ENCODE data around the gene SMPX.

The SMPX gene

GRCh38 chrX:21741869-21742701 is 15.8 kb downstream of the SMPX start:
- Histone ChIP-seq H3K36me3 (ENCODE audit: insufficient read depth, low read length) (no peaks in the 10 kb centered on the region), H3K4me1 (ENCODE audit: insufficient read depth, low read length) (no peaks in the 10 kb centered on the region), H3K27me3 (ENCODE audit: control insufficient read depth in 1 of 2, insufficient read depth in 2 of 2, low read length in 2 of 2) (no peaks in the 10 kb centered on the region), H3K27ac (ENCODE audit: low read depth, low read length) (no peak overlapping the region), H3K9ac (ENCODE audit: low read length) (no peak overlapping the region), H3K9me3 (ENCODE audit: low read length) (no peaks in the 10 kb centered on the region), H3K4me3 (ENCODE audit: low read depth in 1 of 2, low read length in 2 of 2) (no peak overlapping the region)

DNA sequence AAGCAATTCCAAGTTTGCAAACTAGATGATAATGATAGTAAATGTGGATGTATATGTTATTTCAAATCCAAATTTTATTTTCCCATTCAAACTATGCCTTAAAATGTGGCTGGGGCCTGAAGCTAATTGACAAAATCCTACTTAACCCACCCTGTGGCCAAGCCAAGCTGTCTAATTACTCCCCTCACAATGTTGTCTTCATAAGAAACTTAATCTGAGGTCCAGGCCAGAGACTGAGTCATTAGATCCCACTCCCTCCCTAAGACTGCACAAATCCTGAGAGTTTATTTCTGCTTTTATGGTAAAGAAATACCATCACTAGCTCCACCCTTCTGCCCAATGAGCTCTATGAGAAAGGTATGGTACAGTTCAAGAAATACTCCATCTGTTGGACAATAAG is 16.6 kb downstream of the SMPX start:
- Histone ChIP-seq H3K4me1 (ENCODE audit: insufficient read depth, low read length) (no peaks in the 10 kb centered on the region), H3K9ac (ENCODE audit: low read length) (no peak overlapping the region), H3K27me3 (ENCODE audit: control insufficient read depth in 1 of 2, insufficient read depth in 2 of 2, low read length in 2 of 2) (no peaks in the 10 kb centered on the region), H3K4me3 (ENCODE audit: low read depth in 1 of 2, low read length in 2 of 2) (no peak overlapping the region), H3K9me3 (ENCODE audit: low read length) (no peaks in the 10 kb centered on the region), H3K27ac (ENCODE audit: low read depth, low read length) (no peak overlapping the region), H3K36me3 (ENCODE audit: insufficient read depth, low read length) (no peaks in the 10 kb centered on the region)

- Histone ChIP-seq H3K36me3 (ENCODE audit: insufficient read depth, low read length) (no peaks in the 10 kb centered on the region), H3K27ac (ENCODE audit: low read depth, low read length) (no peak overlapping the region), H3K4me1 (ENCODE audit: insufficient read depth, low read length) (no peaks in the 10 kb centered on the region), H3K4me3 (ENCODE audit: low read depth in 1 of 2, low read length in 2 of 2) (no peak overlapping the region), H3K9ac (ENCODE audit: low read length) (no peak overlapping the region), H3K27me3 (ENCODE audit: control insufficient read depth in 1 of 2, insufficient read depth in 2 of 2, low read length in 2 of 2) (no peaks in the 10 kb centered on the region), H3K9me3 (ENCODE audit: low read length) (no peaks in the 10 kb centered on the region)
Observed at GRCh38 chrX:21740329-21741274, 17.3 kb downstream of the SMPX start.

DNA sequence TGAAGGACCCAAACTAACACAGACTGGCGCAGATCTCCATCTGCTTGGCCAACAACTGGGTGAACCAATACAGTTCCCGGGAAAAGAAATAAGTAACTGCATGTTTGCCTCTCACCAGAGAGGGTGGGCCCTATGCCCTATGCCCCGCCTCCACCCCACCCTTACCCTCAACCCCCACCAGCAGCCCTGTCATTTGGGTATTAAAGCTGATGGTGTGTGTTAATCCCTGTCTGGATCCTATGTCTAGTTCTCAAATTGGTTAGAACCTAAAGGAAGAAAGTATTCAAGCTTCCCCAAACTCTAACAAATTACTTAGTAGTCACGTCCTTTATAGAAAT is 19.0 kb downstream of the SMPX start:
- no peak overlapping the region for H3K27ac ChIP-seq (ENCODE audit: low read depth, low read length)

GRCh38 chrX:21738210-21738949 is 19.5 kb downstream of the SMPX start:
- H3K9me3 ChIP-seq (ENCODE audit: low read length) = no peaks in the 10 kb centered on the region
- H3K27ac ChIP-seq (ENCODE audit: low read depth, low read length) = no peak overlapping the region
- H3K9ac ChIP-seq (ENCODE audit: low read length) = no peak overlapping the region
- no peaks in the 10 kb centered on the region for H3K4me1 ChIP-seq (ENCODE audit: insufficient read depth, low read length)
- peaks cover 0 to 6% of the 10 kb centered on the region in 2 donors for H3K27me3 ChIP-seq (ENCODE audit: control insufficient read depth in 1 of 2, insufficient read depth in 2 of 2, low read length in 2 of 2)
- H3K4me3 ChIP-seq (ENCODE audit: low read depth in 1 of 2, low read length in 2 of 2) = no peak overlapping the region
- H3K36me3 ChIP-seq (ENCODE audit: insufficient read depth, low read length) = no peaks in the 10 kb centered on the region

More for the DNA sequence above, 19.0 kb downstream of the SMPX start:
- Histone ChIP-seq H3K36me3 (ENCODE audit: insufficient read depth, low read length) (no peaks in the 10 kb centered on the region), H3K4me3 (ENCODE audit: low read depth in 1 of 2, low read length in 2 of 2) (no peak overlapping the region), H3K9me3 (ENCODE audit: low read length) (no peaks in the 10 kb centered on the region), H3K27me3 (ENCODE audit: control insufficient read depth in 1 of 2, insufficient read depth in 2 of 2, low read length in 2 of 2) (peaks cover 0 to 6% of the 10 kb centered on the region in 2 donors), H3K4me1 (ENCODE audit: insufficient read depth, low read length) (no peaks in the 10 kb centered on the region), H3K9ac (ENCODE audit: low read length) (no peak overlapping the region)

DNA sequence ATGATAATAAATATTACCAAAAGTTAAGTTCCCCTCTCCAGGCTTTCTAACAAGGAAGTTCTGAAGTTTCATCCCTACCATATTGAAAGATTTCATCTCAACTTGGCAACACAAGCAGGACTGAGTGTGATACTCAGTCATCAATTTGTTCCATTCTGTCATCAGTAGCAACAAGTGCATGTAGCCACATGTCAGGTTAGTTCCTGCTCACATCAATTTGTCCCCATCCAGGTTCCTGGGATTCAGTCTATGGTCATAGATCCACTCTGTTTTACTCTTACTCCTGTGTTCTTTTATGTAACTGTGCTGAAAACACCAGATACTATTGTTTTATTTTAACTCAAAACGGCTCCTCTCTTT is 22.2 kb downstream of the SMPX start:
- Histone ChIP-seq H3K27ac (ENCODE audit: low read depth, low read length) (no peak overlapping the region), H3K36me3 (ENCODE audit: insufficient read depth, low read length) (no peaks in the 10 kb centered on the region), H3K9me3 (ENCODE audit: low read length) (no peaks in the 10 kb centered on the region), H3K27me3 (ENCODE audit: control insufficient read depth in 1 of 2, insufficient read depth in 2 of 2, low read length in 2 of 2) (peaks cover 0 to 6% of the 10 kb centered on the region in 2 donors), H3K4me1 (ENCODE audit: insufficient read depth, low read length) (no peaks in the 10 kb centered on the region), H3K4me3 (ENCODE audit: low read depth in 1 of 2, low read length in 2 of 2) (no peak overlapping the region), H3K9ac (ENCODE audit: low read length) (no peak overlapping the region)

GRCh38 chrX:21735038-21735767 is 22.7 kb downstream of the SMPX start:
- H3K27ac ChIP-seq (ENCODE audit: low read depth, low read length) = no peak overlapping the region
- H3K36me3 ChIP-seq (ENCODE audit: insufficient read depth, low read length) = no peaks in the 10 kb centered on the region
- H3K4me3 ChIP-seq (ENCODE audit: low read depth in 1 of 2, low read length in 2 of 2) = no peak overlapping the region
- no peaks in the 10 kb centered on the region for H3K9me3 ChIP-seq (ENCODE audit: low read length)
- H3K4me1 ChIP-seq (ENCODE audit: insufficient read depth, low read length) = no peaks in the 10 kb centered on the region
- H3K27me3 ChIP-seq (ENCODE audit: control insufficient read depth in 1 of 2, insufficient read depth in 2 of 2, low read length in 2 of 2) = peaks cover 0 to 6% of the 10 kb centered on the region in 2 donors
- H3K9ac ChIP-seq (ENCODE audit: low read length) = no peak overlapping the region

DNA sequence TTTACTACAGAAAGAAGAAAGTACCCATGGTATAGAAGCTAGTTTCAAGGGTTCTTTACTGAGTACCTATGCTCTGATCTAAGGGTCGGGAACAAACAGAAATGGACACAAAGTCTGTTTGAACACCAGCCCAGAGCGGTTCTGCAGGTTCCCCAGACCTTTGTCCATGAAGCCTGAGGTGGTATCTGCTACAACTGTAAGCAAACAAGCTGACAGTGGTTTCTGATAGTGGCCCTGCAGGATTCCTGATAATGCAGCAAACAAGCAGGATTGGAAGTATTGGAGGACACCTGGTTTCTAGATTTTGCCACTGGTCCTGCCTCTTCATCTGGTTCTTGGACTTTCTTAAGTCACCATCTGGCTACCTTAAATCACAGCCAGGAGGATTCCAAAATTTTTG is 23.7 kb downstream of the SMPX start:
- Histone ChIP-seq H3K9ac (ENCODE audit: low read length) (no peak overlapping the region), H3K27me3 (ENCODE audit: control insufficient read depth in 1 of 2, insufficient read depth in 2 of 2, low read length in 2 of 2) (peaks cover 0 to 6% of the 10 kb centered on the region in 2 donors), H3K36me3 (ENCODE audit: insufficient read depth, low read length) (no peaks in the 10 kb centered on the region), H3K4me1 (ENCODE audit: insufficient read depth, low read length) (no peaks in the 10 kb centered on the region), H3K4me3 (ENCODE audit: low read depth in 1 of 2, low read length in 2 of 2) (no peak overlapping the region), H3K27ac (ENCODE audit: low read depth, low read length) (no peak overlapping the region), H3K9me3 (ENCODE audit: low read length) (no peaks in the 10 kb centered on the region)

GRCh38 chrX:21733705-21734104 is 24.2 kb downstream of the SMPX start:
- Histone ChIP-seq H3K27ac (ENCODE audit: low read depth, low read length) (no peak overlapping the region), H3K27me3 (ENCODE audit: control insufficient read depth in 1 of 2, insufficient read depth in 2 of 2, low read length in 2 of 2) (peaks cover 0 to 6% of the 10 kb centered on the region in 2 donors), H3K4me1 (ENCODE audit: insufficient read depth, low read length) (no peaks in the 10 kb centered on the region), H3K9me3 (ENCODE audit: low read length) (no peaks in the 10 kb centered on the region), H3K4me3 (ENCODE audit: low read depth in 1 of 2, low read length in 2 of 2) (no peak overlapping the region), H3K36me3 (ENCODE audit: insufficient read depth, low read length) (no peaks in the 10 kb centered on the region), H3K9ac (ENCODE audit: low read length) (no peak overlapping the region)

- no peak overlapping the region for H3K4me3 ChIP-seq (ENCODE audit: low read depth in 1 of 2, low read length in 2 of 2)
- H3K27ac ChIP-seq (ENCODE audit: low read depth, low read length) = no peak overlapping the region
- no peaks in the 10 kb centered on the region for H3K4me1 ChIP-seq (ENCODE audit: insufficient read depth, low read length)
- H3K9ac ChIP-seq (ENCODE audit: low read length) = no peak overlapping the region
- peaks cover 0 to 6% of the 10 kb centered on the region in 2 donors for H3K27me3 ChIP-seq (ENCODE audit: control insufficient read depth in 1 of 2, insufficient read depth in 2 of 2, low read length in 2 of 2)
- no peaks in the 10 kb centered on the region for H3K36me3 ChIP-seq (ENCODE audit: insufficient read depth, low read length)
- no peaks in the 10 kb centered on the region for H3K9me3 ChIP-seq (ENCODE audit: low read length)
Observed at GRCh38 chrX:21730026-21730425, 27.9 kb downstream of the SMPX start.
